HepG2 (cell line): ENCODE results near the gene SLC7A10. TPM values are rescaled to one million over a fixed set of nuclear protein-coding genes. Genes with fewer than 3 reads are reported as not detected.
A peak's percentile ranks its signal among the peaks of the same experiment; 100 is the strongest.

Experiments used
- FIP1L1 ChIP-seq: fragments of 200-400 bp; formaldehyde crosslinking; IDR thresholded peaks from 2 replicates; pipeline ENCODE4 v1.6.1; 2018; ENCODE audit warnings: low read depth, mild to moderate bottlenecking, low read length, moderate library complexity, borderline replicate concordance; ENCODE audit not compliant: insufficient read depth
- FLYWCH1 ChIP-seq: sonication (generic); formaldehyde crosslinking; IDR thresholded peaks from 2 replicates; pipeline ENCODE4 v1.8.1; 2023; ENCODE audit warnings: mild to moderate bottlenecking, missing genetic modification reagents
- FOXK1 ChIP-seq: sonication (generic); formaldehyde crosslinking; IDR thresholded peaks from 2 replicates; pipeline ENCODE4 v1.4.0; 2020; ENCODE audit warnings: low read depth, missing genetic modification reagents, borderline replicate concordance
- FOXP4 ChIP-seq: sonication (generic); formaldehyde crosslinking; IDR thresholded peaks from 2 replicates; pipeline ENCODE4 v1.4.0; 2020; ENCODE audit warnings: missing genetic modification reagents
- GATAD2A ChIP-seq: IDR thresholded peaks from 2 replicates; pipeline ENCODE4 v1.6.1; 2016
- HOXA3 ChIP-seq: sonication (generic); formaldehyde crosslinking; IDR thresholded peaks from 2 replicates; pipeline ENCODE4 v1.5.0; 2020; ENCODE audit warnings: missing genetic modification reagents
- JUN ChIP-seq: sonication (generic); formaldehyde crosslinking; IDR thresholded peaks from 2 replicates; pipeline ENCODE4 v1.4.0; 2020; ENCODE audit warnings: mild to moderate bottlenecking, missing genetic modification reagents
- KLF6 ChIP-seq: IDR thresholded peaks from 2 replicates; pipeline ENCODE4 v1.8.0; 2016; ENCODE audit warnings: missing biosample characterization, missing genetic modification reagents
- MLXIP ChIP-seq: sonication (generic); formaldehyde crosslinking; IDR thresholded peaks from 2 replicates; pipeline ENCODE4 v1.9.0; 2021; ENCODE audit warnings: missing genetic modification reagents, borderline replicate concordance
- NCOA5 ChIP-seq: sonication (generic); formaldehyde crosslinking; IDR thresholded peaks from 2 replicates; pipeline ENCODE4 v1.4.0; 2020; ENCODE audit warnings: missing genetic modification reagents
- NFIB ChIP-seq: sonication (generic); formaldehyde crosslinking; IDR thresholded peaks from 2 replicates; pipeline ENCODE4 v1.9.0; 2021; ENCODE audit warnings: missing genetic modification reagents, mild to moderate bottlenecking, borderline replicate concordance
- NKX3-1 ChIP-seq: sonication (generic); formaldehyde crosslinking; IDR thresholded peaks from 2 replicates; pipeline ENCODE4 v1.5.0; 2020; ENCODE audit warnings: missing genetic modification reagents
- PAXIP1 ChIP-seq: sonication (generic); formaldehyde crosslinking; conservative IDR thresholded peaks from 2 replicates; pipeline ENCODE4 v1.4.0; 2020; ENCODE audit warnings: mild to moderate bottlenecking, missing genetic modification reagents, moderate library complexity
- PHF8 ChIP-seq: sonication (generic); formaldehyde crosslinking; IDR thresholded peaks from 2 replicates; pipeline ENCODE4 v1.5.0; 2020; ENCODE audit warnings: missing genetic modification reagents
- RFX5 ChIP-seq: IDR thresholded peaks from 2 replicates; pipeline ENCODE4 v1.6.1; 2011; ENCODE audit warnings: low read depth, low read length, improper control_type of control experiment
- SALL1 ChIP-seq: sonication (generic); formaldehyde crosslinking; IDR thresholded peaks from 2 replicates; pipeline ENCODE4 v1.8.0; 2022; ENCODE audit warnings: mild to moderate bottlenecking, missing genetic modification reagents
- SAP130 ChIP-seq: IDR thresholded peaks from 2 replicates; pipeline ENCODE4 v1.6.1; 2016; ENCODE audit warnings: low read depth
- SP140L ChIP-seq: sonication (generic); formaldehyde crosslinking; IDR thresholded peaks from 2 replicates; pipeline ENCODE4 v1.4.0; 2020; ENCODE audit warnings: missing genetic modification reagents, borderline replicate concordance
- TBP ChIP-seq: sonication (generic); formaldehyde crosslinking; IDR thresholded peaks from 2 replicates; pipeline ENCODE4 v1.5.0; 2020; ENCODE audit warnings: missing genetic modification reagents
- ZFP1 ChIP-seq: IDR thresholded peaks from 2 replicates; pipeline ENCODE4 v1.6.1; 2016
- ZKSCAN8 ChIP-seq: IDR thresholded peaks from 2 replicates; pipeline ENCODE4 v1.6.1; 2016; ENCODE audit warnings: borderline replicate concordance, missing genetic modification reagents, missing compliant biosample characterization
- ZNF253 ChIP-seq: sonication (generic); formaldehyde crosslinking; IDR thresholded peaks from 2 replicates; pipeline ENCODE4 v1.8.0; 2022; ENCODE audit warnings: mild to moderate bottlenecking, missing genetic modification reagents, borderline replicate concordance
- ZNF891 ChIP-seq: sonication (generic); formaldehyde crosslinking; IDR thresholded peaks from 2 replicates; pipeline ENCODE4 v1.5.0; 2020; ENCODE audit warnings: mild to moderate bottlenecking, missing genetic modification reagents
- polyA plus RNA-seq, 8 experiments: library from polyadenylated mRNA; depleted of rRNA in 3 of 8; stranded (reverse) in 7 of 8; unstranded in 1 of 8; fragments of >200 nt; fragmentation: Illumina TruSeq in 4 of 8; extraction: Trizol in 4 of 8; gene quantifications; 2 replicates each; pipeline versions ENCODE4 v1.2.1 to v1.2.3, GENCODE V29; 2011 to 2016; ENCODE audit warnings: low read depth in 4 of 8, missing spikeins in 1 of 8, mixed read lengths in 1 of 8; ENCODE audit not compliant: insufficient read depth in 1 of 8
- total RNA-seq, 5 experiments: library from RNA; depleted of rRNA; stranded (reverse); fragments of >200 nt; fragmentation: Illumina TruSeq; extraction: Trizol; gene quantifications; 2 replicates each; pipeline ENCODE4 v1.2.3, GENCODE V29; 2016; ENCODE audit warnings: low read depth in 1 of 5

The SLC7A10 gene
- total and polyA plus RNA-seq, 2 of the 13 experiments (the other 11 are each of a cell fraction or from before 2014, with no cell fraction given), result 1.1 to 2.2 TPM

GRCh38 chr19:33273881-33274662 is 48.4 kb upstream of the SLC7A10 start (continued):
- TF ChIP-seq FIP1L1 (no peak), HOXA3 (CRISPR knock-in tag) (peak; percentile 71; the same call in 1 of the 2 replicates), FOXK1 (peak; percentile 63; the same call in 1 of the 2 replicates), ZFP1 (CRISPR knock-in tag) (no peak), SP140L (CRISPR knock-in tag) (no peak), ZNF253 (CRISPR knock-in tag) (no peak), ZNF891 (CRISPR knock-in tag) (no peak), TBP (no peak), GATAD2A (CRISPR knock-in tag) (peak; percentile 80), SALL1 (CRISPR knock-in tag) (peak; percentile 81), FLYWCH1 (CRISPR knock-in tag) (no peak), PHF8 (CRISPR knock-in tag) (no peak), PAXIP1 (CRISPR knock-in tag) (peak; percentile 62), NKX3-1 (CRISPR knock-in tag) (no peak), NCOA5 (CRISPR knock-in tag) (no peak), JUN (CRISPR knock-in tag) (no peak), RFX5 (no peak), NFIB (CRISPR knock-in tag) (no peak), MLXIP (no peak), ZKSCAN8 (peak; percentile 66; the same call in 1 of the 2 replicates), KLF6 (CRISPR knock-in tag) (0 out of 2 replicates have a peak, but pooled peaks have one; percentile 54), SAP130 (peak; percentile 79), FOXP4 (CRISPR knock-in tag) (peak; percentile 74)
